GM13977 (cell line): Measurements from ENCODE around the gene TNS1.

Experiments
- DNase-seq: peaks from one replicate; pipeline ENCODE4 v3.0.0; 2012; ENCODE audit warnings: low spot score
- CTCF ChIP-seq: IDR thresholded peaks from 2 replicates; pipeline ENCODE4 v1.5.1; 2012; ENCODE audit warnings: mild to moderate bottlenecking, control low read depth; ENCODE audit not compliant: insufficient read depth; ENCODE audit errors: extremely low read depth, missing control alignments
- in situ Hi-C: fragments of 300-500 bp; cut with MboI; formaldehyde crosslinking; loops from one replicate; pipeline ENCODE4 v1.12.0; 2022; ENCODE audit warnings: low sequenced_read_pairs, low pct_unique_long_range_greater_than_20kb, mixed read lengths, inconsistent platforms; ENCODE audit not compliant: unreplicated experiment

The TNS1 gene

GRCh38 chr2:217911283-217912097 lies 91.3 kb downstream of the TNS1 start:
- DNase-seq, result no peak
- in situ Hi-C loops, result no loop called here
- no peak for TF ChIP-seq CTCF

- DNase-seq, result no peak
- in situ Hi-C loops, result no loop called here
- TF ChIP-seq CTCF, result no peak
Observed at GRCh38 chr2:217910875-217911212, 92.0 kb downstream of the TNS1 start.

- in situ Hi-C loops, result no loop called here
- no peak for DNase-seq
Observed at GRCh38 chr2:217909156-217909820, 93.5 kb downstream of the TNS1 start.

GRCh38 chr2:217908544-217908943 lies 94.3 kb downstream of the TNS1 start:
- DNase-seq, result no peak
- no peak for TF ChIP-seq CTCF
- in situ Hi-C loops, result no loop called here

More at GRCh38 chr2:217909156-217909820, 93.5 kb downstream of the TNS1 start:
- TF ChIP-seq CTCF, result no peak

- TF ChIP-seq CTCF, result no peak
- in situ Hi-C loops, result no loop called here
- DNase-seq, result no peak
Observed at GRCh38 chr2:217907266-217907665, 95.5 kb downstream of the TNS1 start.

GRCh38 chr2:217906798-217907197 lies 96.0 kb downstream of the TNS1 start:
- TF ChIP-seq CTCF, result no peak
- DNase-seq, result no peak
- in situ Hi-C loops, result no loop called here
